ENCODE measurements around the gene SLC25A53.

The SLC25A53 gene, protein sequence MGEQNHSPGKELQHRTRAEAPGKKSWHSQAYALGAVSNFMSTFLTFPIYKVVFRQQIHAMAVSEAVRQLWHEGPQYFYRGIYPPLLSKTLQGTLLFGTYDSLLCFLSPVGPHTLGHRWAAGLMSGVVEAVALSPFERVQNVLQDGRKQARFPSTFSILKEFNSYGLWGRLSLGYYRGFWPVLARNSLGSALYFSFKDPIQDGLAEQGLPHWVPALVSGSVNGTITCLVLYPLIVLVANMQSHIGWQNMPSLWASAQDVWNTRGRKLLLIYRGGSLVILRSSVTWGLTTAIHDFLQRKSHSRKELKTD

DNA sequence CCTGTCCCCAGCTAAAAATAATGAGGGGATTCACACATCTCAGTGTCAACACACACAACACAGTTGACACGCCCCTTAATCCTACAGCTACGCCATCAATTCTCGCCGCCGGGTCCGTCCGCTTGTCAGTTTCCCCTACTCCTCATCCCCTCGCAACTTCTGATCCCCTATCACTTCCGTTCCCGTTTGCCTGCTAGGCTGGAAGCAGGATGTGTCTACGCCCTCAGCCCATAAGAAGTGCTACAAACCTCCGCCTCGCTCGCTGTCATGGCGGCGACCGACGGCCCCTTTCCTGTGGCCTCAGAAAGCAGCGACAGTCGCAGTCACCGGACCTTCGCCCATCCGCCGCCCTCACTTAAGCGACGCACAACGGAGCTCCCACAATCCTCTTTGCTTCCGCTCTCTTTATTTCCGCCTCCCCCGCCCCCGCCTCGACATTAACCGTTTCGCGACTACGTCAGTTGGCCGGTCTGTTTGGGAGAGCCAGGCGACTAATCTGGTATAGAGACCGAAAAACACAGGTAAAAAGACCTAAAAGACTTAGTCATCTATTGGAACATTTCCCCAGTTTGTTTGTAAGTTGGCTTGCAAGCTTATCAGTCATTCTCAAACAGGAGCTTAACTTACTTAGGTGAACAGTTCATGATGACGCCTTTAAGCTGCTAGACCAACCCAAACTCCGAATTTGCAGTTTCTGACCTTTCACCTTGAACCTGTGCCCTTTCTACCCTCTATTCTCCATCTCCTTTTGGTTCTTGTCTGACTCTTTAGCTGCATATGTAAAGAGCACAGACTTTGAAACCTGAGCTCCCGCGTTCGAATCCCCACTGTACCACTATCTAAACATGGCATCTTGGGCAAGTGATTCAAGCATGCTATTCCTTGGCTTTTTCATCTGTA, at the start of gene SLC25A53:
TSS of gene SLC25A53 (minus strand) at position 380 of the 900 bp plus-strand sequence. CDS start 51,752 bp downstream, outside the sequence.
- DNase-seq: peak; percentile 65

DNA sequence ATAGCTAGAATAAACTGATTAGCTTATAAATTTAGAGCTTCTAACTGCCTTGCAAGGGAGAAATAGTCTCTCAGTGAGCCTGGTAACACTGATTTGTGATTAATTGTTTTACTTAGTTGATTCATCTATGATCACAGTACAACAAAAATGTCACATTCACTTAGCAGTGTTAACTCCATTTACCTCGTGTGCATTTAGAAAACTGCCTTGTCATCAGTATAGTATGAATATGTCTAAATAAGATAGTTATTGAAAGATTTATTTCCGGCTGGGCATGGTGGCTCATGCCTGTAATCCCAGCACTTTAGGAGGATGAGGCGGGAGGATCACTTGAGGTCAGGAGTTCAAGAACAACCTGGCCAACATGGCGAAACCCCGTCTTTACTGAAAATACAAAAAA, 48.7 kb upstream of the SLC25A53 start:
- no peak for DNase-seq

DNA sequence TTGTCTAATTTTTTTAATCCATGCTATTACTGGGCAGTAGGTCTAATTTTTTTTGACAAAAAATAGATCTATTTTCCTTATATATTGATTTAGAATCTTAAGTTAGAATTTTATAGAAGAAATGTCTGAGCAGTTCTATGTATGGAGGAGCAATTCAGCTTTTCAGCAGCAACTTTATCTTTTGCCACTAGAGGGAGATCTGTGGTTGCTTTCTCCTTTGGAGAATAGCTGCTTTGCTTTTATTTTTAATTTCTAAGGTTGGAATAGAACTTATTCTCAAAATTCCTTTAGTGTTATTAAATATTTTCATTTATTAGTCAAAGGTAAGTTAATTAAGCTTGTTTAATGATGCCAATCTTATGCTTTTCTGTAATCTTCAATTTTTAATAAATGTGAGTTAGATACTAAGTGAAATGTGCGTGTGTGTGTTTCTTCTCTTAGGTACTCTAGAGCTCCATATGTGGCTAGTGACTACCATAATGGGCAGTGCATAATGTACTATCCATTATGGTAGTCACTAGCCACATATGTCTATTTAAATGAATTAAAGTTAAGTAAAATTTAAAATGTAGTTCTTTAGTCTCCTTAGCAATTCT, 38.8 kb upstream of the SLC25A53 start:
- no peak for DNase-seq

DNA sequence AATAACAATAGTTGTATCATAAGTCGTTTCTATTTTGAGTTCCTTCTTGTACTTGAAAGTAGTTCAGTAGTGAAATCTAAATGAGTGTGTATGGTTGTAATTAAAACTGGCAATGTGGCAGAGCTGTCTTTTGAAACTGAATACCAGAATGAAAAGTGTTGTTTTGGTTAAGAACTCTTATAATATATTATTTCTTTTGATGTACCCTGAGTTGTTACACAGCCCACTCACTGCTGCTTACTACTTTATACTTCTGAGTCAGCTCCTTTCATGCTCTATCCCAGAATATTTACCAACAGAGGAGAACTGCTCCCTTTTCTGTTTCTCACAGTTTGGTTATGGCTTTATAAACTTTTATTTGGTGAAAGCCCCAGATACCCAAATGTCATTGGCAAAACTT, 38.2 kb upstream of the SLC25A53 start:
- DNase-seq: no peak

DNA sequence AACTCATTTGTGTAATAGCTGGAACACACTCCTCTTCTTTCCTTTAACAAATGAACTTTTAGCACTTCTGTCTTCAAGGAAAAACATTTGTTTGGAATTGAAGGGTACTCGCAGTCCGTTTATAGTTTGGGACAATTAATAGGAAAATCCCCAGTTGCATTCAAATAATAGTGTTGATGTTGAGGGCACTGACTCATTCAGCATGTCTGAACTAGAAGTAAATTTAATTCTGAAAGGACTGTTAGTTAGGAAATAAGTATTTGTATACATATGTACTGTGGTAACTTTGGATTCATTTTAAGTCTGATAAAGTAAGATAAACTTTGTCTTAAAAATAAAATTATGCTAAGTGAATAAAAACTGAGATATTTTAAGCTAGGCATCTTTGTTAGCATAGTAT, 36.7 kb upstream of the SLC25A53 start:
- no peak for DNase-seq

DNA sequence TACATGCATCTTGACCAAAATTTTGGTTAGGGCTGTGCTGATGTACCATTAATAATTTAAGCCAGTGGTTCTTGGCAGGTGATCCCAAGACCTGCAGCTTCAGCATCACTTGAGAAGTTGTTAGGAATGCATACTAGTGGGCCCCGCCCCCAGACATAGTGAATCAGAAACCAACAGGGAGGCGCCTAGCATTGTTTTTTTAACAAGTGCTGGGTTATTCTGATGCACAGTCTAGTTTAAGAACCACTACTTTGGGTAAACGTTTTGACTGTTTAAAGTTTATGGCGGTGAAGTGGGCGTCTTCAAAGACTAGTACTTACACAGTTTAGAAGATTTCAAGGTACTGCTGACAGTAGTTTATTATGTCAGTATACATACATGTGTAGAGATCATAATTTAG, 33.0 kb upstream of the SLC25A53 start:
- no peak for DNase-seq

DNA sequence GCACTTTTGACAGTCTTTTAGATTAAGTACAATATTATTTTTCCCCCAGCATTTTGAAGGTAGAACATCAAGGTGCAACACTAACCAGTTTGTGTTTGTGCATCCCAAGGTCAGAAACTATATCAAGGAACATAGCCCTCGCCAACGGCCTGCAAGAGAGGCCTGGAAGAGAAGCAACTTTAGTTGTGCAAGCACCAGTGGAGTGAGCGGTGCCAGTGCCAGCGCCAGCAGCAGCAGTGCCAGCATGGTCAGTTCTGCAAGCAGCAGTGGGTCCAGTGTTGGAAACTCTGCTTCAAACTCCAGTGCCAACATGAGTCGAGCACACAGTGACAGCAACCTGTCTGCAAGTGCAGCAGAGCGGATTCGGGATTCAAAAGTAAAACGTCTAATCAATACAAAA, 31.1 kb upstream of the SLC25A53 start:
- DNase-seq: no peak

DNA sequence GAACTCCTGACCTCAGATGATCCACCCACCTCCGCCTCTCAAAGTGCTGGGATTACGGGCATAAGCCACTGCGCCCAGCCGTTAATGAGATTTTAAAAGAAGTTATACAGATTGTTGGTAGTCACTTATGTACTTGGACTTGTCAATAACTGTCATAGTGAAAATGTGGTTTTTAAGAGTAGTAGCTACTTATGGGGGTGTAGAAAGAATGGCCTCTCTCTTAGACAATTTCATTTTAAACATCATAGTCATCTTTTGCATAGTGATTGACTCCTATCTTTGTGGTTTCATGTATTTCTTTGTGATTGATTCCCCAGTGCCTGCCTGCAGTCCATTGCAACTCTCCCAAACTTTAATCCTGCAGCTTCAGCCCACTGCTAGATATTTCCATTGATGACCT, 26.9 kb upstream of the SLC25A53 start:
- no peak for DNase-seq

DNA sequence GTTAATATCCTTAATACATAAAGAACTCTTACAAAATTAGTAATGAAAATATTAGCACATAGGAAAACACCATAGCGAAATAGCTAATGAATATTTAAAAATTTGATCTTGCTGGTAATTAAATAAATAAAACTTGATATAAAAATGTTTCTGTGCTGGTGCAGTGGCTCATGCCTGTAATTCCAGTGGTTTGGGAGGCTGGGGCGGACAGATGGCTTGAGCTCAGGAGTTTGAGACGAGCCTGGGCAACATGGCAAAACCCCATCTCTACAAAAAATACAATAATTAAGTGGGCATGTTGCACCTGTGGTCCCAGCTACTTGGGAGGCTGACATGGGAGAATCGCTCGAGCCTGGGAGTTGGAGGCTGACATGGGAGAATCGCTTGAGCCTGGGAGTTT, 17.0 kb upstream of the SLC25A53 start:
- DNase-seq: no peak

DNA sequence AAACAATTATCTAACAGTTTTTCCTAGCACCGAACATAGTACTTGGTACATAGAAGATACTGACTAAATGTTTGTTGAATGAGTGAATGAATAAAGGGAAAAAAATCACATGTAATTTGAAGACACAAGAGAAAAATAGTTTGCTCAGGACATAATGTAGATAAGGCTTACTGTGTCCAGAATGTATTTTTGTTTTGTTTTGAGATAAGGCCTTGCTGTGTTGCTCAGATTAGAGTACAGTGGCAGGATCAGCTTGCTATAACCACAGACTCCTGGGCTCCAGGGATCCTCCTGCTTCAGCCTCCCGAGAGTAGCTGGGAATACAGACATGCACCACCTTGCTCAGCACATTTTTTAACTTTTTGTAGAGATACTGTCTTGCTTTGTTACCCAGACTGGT, 16.0 kb upstream of the SLC25A53 start:
- no peak for DNase-seq

DNA sequence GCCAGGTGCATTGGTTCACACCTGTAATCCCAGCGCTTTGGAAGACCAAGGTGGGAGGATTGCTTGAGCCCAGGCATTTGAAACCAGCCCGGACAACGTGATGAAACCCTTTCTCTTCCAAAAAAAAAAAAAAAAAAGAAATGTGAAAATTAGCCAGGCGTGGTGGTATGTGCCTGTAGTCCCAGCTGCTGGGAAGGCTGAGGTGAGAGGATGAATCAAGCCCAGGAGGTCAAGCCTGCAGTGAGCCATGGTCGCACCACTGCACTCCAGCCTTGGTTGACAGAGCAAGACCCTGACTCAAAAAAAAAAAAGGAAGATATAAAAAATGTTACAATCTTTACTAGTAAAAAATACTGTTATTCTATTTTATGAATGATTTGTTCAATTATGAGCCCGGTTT, 15.3 kb upstream of the SLC25A53 start:
- DNase-seq: no peak

DNA sequence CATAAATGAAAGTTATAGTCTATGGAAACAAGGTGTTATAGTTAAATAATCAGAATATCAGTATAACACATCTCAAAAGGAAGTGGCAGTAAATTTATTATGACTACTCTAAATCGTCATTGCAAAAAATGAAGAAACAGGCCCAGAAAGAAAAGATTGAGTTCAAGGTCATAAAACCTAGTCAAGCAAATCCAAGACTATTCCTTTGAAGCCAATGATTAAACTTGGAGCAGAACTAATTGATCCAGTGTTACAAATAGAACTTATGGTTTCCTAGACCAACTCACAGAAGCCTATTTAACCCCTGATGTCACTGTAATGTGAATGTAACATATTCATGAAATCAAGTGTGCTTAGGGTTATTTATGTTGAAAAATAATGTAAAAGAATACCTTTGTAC, 11.3 kb upstream of the SLC25A53 start:
- no peak for DNase-seq

DNA sequence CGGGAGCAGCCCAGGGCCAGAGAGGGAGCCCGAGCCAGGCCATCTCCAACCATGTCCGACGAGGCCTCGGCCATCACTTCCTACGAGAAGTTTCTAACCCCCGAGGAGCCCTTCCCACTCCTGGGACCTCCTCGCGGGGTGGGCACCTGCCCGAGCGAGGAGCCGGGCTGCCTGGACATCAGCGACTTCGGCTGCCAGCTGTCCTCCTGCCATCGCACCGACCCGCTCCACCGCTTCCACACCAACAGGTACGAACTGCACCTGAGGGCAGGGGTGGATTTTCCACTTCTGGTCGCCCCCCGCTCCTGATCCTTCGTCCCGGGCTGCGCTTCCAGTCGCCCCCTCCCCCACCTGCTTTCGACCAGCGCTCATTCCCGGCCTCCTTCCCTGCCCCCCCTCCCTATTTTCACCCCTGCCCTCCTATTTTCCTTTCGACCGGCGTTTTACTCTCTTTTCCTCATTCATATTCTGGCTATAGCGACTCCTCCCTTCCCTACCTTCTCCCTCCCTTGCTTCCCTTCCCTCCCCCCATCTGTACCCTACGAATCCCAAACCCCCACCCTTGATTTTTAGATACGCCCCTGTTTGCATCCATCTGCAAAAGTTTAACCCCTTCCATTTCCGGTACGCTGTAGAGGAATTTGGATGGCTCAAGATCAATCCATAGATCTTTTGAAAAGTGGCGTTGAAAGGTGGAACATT, 10.1 kb upstream of the SLC25A53 start:
- no peak for DNase-seq

DNA sequence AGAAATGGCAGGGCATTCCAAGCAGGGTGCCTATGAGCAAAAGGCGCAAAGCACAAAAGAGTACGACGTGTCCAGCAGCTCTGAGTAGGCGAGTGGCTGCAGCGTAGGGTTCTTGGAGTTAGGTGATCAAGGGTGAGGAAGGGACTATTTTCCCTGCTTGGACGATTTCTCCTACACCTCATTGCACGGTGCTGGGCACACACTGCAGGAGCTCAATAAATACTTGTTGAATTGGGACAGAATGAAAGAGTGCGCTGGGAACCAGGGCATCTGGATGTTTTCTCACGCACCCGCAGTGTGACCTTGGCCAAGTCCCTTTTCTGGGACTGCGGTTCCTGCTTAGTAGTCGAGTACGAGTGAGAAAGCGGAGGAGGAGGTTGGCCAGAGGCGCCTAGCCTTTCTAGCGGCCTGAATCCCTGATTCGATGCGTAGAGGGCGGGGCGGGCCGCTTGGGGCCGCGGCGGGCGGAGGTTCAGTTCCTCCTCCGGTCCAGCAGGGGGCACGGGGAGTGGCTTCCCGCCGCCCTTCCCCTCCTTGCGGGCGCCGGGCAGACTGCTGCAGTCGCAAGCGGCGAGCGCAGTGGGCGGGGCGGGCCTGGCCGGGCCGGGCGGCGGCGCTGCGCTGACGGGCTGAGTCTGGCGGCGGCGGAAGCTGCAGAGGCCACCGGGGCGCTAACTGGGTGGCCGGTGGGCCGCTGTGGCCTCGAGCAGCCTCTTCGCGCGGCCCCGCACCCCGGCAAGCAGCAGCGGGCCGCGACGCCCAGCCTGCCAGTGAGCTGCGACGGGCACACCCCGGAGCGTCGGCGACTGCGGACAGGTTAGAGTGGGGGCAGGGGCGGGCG, 9.3 kb upstream of the SLC25A53 start, which contains the start of gene FAM199X:
TSS of gene FAM199X (plus strand) at position 560 of the 841 bp plus-strand sequence. CDS start 333 bp downstream, outside the sequence.
- peak; percentile 81 for DNase-seq

DNA sequence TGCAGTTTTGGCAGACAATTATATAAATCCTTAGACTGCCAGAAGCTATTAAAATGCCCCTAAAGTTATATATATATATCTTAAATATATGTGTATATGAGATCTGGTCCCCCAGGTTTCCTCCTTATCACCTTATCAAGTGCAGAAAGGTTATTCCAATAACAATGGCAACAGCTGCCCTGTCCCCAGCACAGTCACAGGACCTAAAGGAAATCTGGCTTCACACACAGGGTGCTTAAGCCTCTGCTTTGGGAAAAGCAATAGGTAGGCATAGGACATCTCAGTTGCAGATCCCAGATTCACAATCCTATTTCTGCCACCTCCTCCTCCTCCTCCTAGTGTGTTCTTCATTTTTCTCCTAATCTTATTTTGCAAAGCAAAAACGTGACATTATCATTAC, 5.8 kb downstream of the SLC25A53 start:
- no peak for DNase-seq

DNA sequence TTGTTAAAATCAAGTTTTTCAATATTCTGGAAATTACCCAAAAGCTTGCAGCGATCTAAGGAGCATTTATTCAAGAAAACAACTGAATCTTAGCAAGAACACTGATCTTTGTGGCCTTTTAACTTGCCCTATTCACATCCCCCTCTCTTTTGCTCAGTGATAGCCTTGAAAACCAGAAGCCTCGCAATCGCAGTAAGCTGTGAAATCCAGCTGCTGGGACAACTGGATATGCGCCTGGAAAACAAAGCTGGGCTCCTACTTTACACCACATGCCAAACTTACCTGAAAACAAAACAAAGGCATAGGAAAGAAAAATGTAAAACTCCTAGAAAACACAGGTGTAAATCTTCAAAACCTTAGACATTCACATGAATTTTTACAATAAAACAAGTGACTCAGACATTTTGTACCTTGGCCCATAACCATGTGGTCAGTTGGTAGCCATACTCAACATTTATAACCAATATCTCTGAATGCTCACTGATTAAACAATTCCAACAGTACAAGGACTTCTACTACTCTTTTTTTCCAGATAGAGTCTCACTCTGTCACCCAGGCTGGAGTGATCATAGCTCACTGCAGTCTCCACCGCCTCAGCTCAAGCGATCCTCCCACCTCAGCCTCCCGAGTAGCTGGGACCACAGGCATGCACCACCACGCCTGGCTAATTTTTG, 15.6 kb downstream of the SLC25A53 start:
- no peak for DNase-seq

DNA sequence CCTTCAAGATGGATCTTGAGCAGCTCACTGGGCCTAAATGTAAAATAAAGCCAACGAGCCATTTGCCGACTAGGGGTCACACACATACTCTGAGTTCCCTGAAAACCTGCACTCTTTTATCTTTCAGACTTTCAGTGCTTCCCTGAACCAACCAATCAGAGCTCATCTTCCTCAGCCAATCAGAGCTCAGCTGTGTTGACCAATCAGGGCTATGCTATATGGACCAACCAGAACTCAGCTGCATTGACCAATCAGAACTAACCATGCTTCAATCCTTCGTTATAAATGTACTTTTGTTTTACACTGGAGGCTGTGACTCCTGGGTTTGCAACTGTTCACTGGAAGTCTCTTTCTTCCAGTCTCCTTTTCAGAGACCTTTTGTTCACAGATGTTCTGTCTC, 19.3 kb downstream of the SLC25A53 start:
- no peak for DNase-seq

DNA sequence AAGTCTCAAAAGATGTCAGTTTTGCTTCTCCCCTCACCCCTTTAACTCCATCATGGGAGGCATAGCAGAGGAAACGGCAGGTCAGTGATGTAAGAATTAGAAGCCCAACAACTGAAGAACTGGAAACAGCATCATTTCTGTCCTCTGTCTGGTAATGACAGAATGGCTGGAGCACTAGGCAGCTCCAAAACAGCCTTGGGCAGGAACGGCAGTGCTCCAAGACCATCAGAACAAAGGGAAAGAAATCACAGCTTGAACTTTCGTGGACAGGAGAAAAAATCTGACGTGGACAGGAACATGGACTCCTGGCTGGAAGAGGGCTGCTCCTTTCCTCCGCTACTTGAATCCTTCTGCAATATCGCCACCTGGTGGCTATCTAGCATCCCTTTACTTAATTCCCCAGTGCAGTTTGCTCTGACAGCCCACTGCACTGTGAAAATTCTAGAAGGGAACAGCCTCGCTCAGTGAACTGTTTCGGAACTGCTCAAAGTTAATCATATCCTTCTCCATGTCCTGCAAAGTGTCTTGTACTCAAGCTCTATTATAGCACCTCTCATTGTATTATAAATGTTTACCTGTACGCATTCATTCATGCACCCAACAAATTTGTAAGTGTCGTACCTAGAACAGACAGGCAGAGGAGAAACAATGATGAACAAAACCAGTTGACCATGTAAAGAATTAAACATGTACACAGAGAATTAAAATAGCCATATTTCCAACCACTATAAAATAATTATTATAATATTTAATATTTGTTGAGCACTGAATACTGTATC, 20.4 kb downstream of the SLC25A53 start:
- peak; percentile 52 for DNase-seq

DNA sequence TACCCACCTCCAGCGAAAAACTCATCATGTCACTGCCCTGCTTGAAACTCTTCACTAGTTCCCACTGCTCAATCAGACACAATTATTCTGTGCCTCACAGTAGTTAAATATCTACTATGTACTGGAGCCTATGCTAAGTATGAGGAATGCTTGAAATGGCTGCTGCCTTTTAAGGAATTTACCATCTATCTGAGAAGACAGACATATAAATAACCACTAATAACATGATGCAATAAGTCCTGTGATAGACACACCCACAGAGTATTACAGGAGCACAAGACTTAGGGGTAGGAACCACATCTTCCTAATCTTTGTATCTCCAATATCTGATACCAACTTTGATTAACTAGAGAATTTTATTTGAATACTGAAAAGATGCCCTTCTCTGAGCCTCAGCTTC, 21.1 kb downstream of the SLC25A53 start:
- DNase-seq: no peak

DNA sequence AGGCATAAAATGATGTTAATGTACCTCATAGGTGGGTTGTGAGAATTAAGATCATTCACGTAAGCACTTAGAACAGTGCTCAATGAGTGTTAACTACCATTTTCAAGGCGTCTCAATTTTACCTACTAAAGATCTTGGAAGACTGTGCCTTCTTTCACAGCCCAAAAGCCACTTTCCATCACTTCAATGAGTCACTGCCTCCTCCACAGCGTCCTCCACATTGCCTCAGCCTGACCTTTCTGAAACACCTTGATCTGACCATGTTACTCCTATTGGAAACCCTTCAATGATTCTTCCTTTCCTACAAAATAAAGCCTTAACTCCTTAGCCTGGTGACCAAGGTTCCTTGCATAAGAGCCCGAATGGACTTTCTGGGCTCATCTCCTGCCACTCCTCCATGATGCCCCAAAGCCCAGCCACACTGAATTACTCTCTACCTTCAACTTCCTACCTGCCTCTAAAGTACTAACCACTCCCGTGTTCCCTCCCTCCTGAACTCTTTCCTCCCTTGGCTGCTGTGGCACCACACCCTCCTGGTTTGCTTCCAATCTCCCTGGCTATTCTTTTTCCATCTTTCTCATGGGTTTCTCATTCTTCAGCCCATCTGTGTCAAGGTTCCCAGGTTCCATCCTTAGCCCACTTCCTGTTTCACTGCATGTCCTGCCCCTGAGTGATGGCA, 22.1 kb downstream of the SLC25A53 start:
- DNase-seq: no peak

All from NCI-H774 (cell line).